Measurements from ENCODE around the gene KNDC1. TPM values are rescaled to one million over a fixed set of nuclear protein-coding genes. Genes with fewer than 3 reads are reported as not detected.

The KNDC1 gene
- total RNA-seq, 3 donors from 2014 or later: 0.05 TPM; not detected in 2

- ATAC-seq (no peak), DNase-seq (no peak)
- Mint-ChIP-seq H3K27me3 (ENCODE audit: low read depth) (peaks cover 5% of the 10 kb centered on the region), H3K36me3 (ENCODE audit: insufficient read depth) (no peaks in the 10 kb centered on the region), H3K9me3 (no peaks in the 10 kb centered on the region), H3K4me1 (ENCODE audit: low read depth) (no peaks in the 10 kb centered on the region), H3K4me3 (no peak overlapping the region)
These were observed 23.0 kb downstream of the KNDC1 start for GRCh38 chr10:133182791-133183645.

DNA sequence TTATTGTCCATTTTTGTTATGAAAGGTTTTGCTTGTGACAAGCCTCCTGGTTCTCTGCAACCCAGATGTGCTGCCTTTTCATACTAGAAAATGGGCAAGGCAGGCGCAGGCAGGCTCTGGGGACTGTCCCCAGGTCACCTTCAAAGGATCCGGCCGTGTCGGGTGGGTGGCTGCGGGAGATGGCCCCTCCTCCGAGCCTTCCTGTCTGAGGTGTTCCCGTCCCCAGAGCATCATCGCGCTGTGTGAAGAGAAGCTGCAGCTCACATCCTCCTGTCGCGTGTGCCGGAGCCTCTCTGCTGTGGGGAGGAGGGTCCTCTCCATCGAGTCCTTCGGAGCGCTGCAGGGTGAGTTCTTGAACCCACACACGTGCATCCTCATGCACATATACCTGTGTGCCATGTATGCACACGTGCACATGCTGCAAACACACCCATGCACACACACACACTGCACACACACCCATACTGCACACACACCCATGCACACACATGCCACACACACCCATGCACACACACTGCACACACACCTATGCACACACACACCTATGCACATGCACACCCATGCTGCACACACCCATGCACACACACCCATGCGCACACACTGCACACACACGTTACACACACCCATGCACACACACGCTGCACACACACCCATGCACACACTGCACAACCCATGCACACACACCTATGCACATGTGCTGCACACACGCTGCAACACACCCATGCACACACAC lies 23.8 kb downstream of the KNDC1 start:
- no peak for ATAC-seq
- Mint-ChIP-seq H3K9me3 (no peaks in the 10 kb centered on the region), H3K4me1 (ENCODE audit: low read depth) (no peaks in the 10 kb centered on the region), H3K36me3 (ENCODE audit: insufficient read depth) (no peaks in the 10 kb centered on the region), H3K27me3 (ENCODE audit: low read depth) (peaks cover 5% of the 10 kb centered on the region), H3K4me3 (no peak overlapping the region)
- no peak for DNase-seq

DNA sequence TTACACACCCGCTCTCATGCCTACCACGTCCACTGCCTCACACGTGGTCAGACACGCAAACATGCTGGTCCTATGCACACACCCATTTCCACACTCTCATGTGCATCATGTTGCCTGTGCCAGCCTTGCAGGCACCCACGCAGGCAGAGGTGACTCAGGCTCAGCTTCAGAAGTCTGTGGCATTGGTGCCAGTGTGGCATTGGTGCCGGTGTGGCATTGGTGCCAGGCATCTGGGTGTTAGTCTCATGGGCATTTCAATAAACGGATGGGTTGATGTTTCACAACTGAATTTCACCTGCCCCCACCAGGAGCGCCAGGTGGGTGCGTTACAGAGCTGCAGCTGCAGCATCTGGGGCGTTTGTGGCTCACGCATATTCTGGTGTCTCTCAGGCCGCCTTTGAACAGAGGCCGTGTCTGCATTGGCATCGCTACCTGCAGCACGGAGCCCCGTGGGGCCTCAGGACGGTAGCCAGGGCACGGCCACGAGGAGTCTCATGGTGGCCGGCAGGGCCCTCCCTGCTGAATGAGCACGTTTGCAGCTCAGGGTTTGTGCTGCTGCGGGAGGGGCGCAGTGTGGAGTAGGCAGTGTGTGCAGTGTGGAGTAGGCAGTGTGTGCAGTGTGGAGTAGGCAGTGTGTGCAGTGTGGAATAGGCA lies 24.7 kb downstream of the KNDC1 start:
- Mint-ChIP-seq H3K4me1 (ENCODE audit: low read depth) (no peaks in the 10 kb centered on the region), H3K4me3 (no peak overlapping the region), H3K36me3 (ENCODE audit: insufficient read depth) (no peaks in the 10 kb centered on the region), H3K9me3 (no peaks in the 10 kb centered on the region), H3K27me3 (ENCODE audit: low read depth) (peaks cover 5% of the 10 kb centered on the region)
- DNase-seq: no peak
- no peak for ATAC-seq

DNA sequence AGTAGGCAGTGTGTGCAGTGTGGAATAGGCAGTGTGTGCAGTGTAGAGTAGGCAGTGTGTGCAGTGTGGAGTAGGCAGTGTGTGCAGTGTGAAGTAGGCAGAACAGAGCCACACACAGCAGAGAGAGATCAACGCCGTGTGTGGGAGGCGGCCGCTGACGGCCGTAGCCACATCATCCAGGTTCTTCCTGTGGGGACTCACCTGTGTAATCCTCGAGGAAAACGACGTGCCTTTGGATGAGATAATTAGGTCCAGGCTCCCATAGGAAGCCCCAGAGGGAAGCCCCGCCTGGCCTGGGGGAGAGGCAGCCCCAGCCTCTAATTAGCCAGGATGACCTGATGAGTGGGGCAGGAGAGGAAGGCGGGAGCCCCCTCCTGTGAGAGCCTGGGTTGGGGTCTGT lies 25.4 kb downstream of the KNDC1 start:
- Mint-ChIP-seq H3K4me1 (ENCODE audit: low read depth) (no peaks in the 10 kb centered on the region), H3K4me3 (no peak overlapping the region), H3K36me3 (ENCODE audit: insufficient read depth) (no peaks in the 10 kb centered on the region), H3K27me3 (ENCODE audit: low read depth) (peaks cover 6% of the 10 kb centered on the region), H3K9me3 (no peaks in the 10 kb centered on the region)
- ATAC-seq: no peak
- no peak for DNase-seq

DNA sequence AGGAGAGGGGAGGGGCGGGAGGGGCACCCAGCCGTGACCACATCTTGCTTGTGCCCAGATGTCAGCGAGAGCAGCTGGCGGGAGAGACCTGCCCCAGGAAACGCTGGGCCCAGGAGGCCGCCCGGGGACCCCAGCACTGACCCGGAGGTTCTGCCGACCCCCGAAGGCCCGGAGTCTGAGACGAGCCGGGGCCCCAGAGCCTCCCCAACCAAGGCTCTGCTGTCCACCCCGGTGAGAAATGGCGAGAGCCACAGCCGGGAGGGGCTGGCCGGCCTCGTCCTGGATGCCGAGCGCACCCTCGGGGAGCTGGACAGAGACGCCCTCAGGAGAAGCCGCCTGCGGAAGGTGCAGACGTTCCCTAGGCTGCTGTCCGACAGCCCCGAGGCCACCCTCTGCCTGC lies 25.9 kb downstream of the KNDC1 start:
- Mint-ChIP-seq H3K27me3 (ENCODE audit: low read depth) (peaks cover 6% of the 10 kb centered on the region), H3K9me3 (no peaks in the 10 kb centered on the region), H3K36me3 (ENCODE audit: insufficient read depth) (no peaks in the 10 kb centered on the region), H3K4me1 (ENCODE audit: low read depth) (no peaks in the 10 kb centered on the region), H3K4me3 (no peak overlapping the region)
- ATAC-seq: no peak
- no peak for DNase-seq

DNA sequence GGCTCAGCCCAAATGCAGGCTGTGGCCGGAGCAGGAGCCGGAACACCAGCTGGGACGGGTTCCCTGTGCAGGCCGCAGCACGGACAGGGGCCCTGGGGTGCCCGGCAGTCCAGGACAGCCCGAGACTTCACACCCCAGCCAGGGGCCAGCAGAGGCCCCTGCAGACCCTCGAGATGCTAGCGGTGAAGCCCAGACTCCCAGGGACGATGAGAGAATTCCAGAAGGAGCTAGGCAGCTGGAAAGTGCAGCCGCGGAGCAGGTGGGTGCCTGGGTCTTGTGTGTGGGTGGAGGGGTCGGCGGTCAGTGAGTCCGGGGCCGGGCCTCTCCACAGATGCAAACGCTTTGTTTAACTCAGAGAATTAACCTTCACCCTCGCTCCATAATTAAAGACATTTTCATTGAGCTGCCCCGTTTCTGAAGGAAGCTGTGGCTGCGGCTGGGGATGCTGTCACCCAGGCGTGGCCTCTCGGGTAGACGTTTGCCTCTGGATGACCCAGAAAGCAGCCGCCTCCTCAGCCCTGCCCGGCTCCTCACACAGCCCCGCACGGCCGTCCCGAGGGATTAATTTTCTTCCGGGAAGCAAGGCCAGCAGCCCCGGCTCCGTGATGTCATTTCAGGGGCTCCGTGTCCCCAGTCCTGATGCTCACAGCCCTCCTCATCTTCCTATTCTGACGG lies 26.5 kb downstream of the KNDC1 start:
- Mint-ChIP-seq H3K4me3 (no peak overlapping the region), H3K9me3 (no peaks in the 10 kb centered on the region), H3K36me3 (ENCODE audit: insufficient read depth) (no peaks in the 10 kb centered on the region), H3K27me3 (ENCODE audit: low read depth) (peaks cover 5% of the 10 kb centered on the region), H3K4me1 (ENCODE audit: low read depth) (no peaks in the 10 kb centered on the region)
- ATAC-seq: no peak
- DNase-seq: no peak

GRCh38 chr10:133187091-133187905 lies 27.3 kb downstream of the KNDC1 start:
- Mint-ChIP-seq H3K27me3 (ENCODE audit: low read depth) (peaks cover 2% of the 10 kb centered on the region), H3K4me3 (no peak overlapping the region), H3K9me3 (no peaks in the 10 kb centered on the region)

GRCh38 chr10:133187906-133188681 lies 28.1 kb downstream of the KNDC1 start:
- H3K4me1 Mint-ChIP-seq (ENCODE audit: low read depth): no peaks in the 10 kb centered on the region
- peaks cover 2% of the 10 kb centered on the region for H3K27me3 Mint-ChIP-seq (ENCODE audit: low read depth)
- no peaks in the 10 kb centered on the region for H3K36me3 Mint-ChIP-seq (ENCODE audit: insufficient read depth)
- H3K4me3 Mint-ChIP-seq: no peak overlapping the region
- ATAC-seq (no peak), DNase-seq (no peak)
- no peaks in the 10 kb centered on the region for H3K9me3 Mint-ChIP-seq

More at GRCh38 chr10:133187091-133187905, 27.3 kb downstream of the KNDC1 start:
- Mint-ChIP-seq H3K4me1 (ENCODE audit: low read depth) (no peaks in the 10 kb centered on the region), H3K36me3 (ENCODE audit: insufficient read depth) (no peaks in the 10 kb centered on the region)
- ATAC-seq (no peak), DNase-seq (no peak)

DNA sequence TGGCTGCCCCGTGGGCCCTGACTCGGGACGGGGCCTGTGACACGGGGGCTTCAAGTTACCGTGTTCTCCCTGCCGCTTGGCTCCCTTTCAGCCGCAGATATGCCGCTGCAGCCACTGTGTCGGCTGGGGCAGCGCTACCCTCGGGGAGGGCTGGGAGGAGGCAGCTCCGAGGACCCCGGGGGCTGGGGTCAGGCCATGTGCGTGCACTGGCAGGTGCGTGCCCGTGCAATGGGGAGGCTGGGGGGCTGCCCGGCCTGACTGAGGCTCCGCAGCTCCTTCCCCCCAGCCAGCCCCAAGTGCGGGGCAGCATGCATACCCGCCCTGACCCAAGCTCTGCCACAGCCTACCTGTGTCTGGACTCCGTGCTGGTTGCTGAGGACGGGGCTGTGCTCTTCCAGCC lies 29.2 kb downstream of the KNDC1 start:
- ATAC-seq (no peak), DNase-seq (no peak)
- H3K4me1 Mint-ChIP-seq (ENCODE audit: low read depth): no peaks in the 10 kb centered on the region
- H3K36me3 Mint-ChIP-seq (ENCODE audit: insufficient read depth): no peaks in the 10 kb centered on the region
- peaks cover 8% of the 10 kb centered on the region for H3K9me3 Mint-ChIP-seq
- H3K4me3 Mint-ChIP-seq: no peak overlapping the region
- peaks cover 2% of the 10 kb centered on the region for H3K27me3 Mint-ChIP-seq (ENCODE audit: low read depth)

- no peak overlapping the region for H3K4me3 Mint-ChIP-seq
- peaks cover 2% of the 10 kb centered on the region for H3K27me3 Mint-ChIP-seq (ENCODE audit: low read depth)
- H3K9me3 Mint-ChIP-seq: peaks cover 8% of the 10 kb centered on the region
- ATAC-seq (no peak), DNase-seq (no peak)
- no peaks in the 10 kb centered on the region for H3K4me1 Mint-ChIP-seq (ENCODE audit: low read depth)
- H3K36me3 Mint-ChIP-seq (ENCODE audit: insufficient read depth): no peaks in the 10 kb centered on the region
These were observed 29.7 kb downstream of the KNDC1 start for GRCh38 chr10:133189726-133190125.

- Mint-ChIP-seq H3K27me3 (ENCODE audit: low read depth) (peaks cover 2% of the 10 kb centered on the region), H3K36me3 (ENCODE audit: insufficient read depth) (no peaks in the 10 kb centered on the region), H3K4me1 (ENCODE audit: low read depth) (no peaks in the 10 kb centered on the region), H3K4me3 (no peak overlapping the region), H3K9me3 (peaks cover 8% of the 10 kb centered on the region)
- DNase-seq (no peak), ATAC-seq (no peak)
These were observed 30.2 kb downstream of the KNDC1 start for GRCh38 chr10:133190225-133190624.

- Mint-ChIP-seq H3K9me3 (peaks cover 8% of the 10 kb centered on the region), H3K4me1 (ENCODE audit: low read depth) (no peaks in the 10 kb centered on the region), H3K4me3 (no peak overlapping the region), H3K27me3 (ENCODE audit: low read depth) (peaks cover 2% of the 10 kb centered on the region), H3K36me3 (ENCODE audit: insufficient read depth) (no peaks in the 10 kb centered on the region)
- ATAC-seq (no peak), DNase-seq (no peak)
These were observed 31.6 kb downstream of the KNDC1 start for GRCh38 chr10:133191651-133192050.

DNA sequence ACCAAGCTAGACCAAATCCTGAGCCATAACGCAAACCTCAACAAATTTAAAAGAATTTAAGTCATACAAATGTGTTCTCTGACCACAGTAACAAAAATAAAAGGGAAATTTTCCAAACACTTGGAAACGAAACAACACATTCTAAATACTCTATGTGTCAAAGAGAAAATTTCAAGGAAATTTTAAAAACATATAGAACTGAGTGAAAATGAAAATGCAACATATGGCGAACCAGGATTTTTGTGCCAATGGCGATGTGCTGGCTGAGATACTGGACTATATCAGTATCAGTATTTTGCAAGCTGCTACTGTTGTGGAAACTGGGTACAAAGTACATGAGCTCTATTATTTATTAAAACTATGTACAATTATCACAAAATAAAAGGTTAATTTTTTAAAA lies 34.1 kb downstream of the KNDC1 start:
- peaks cover 2% of the 10 kb centered on the region for H3K27me3 Mint-ChIP-seq (ENCODE audit: low read depth)
- no peak for ATAC-seq

More for the DNA sequence above, 34.1 kb downstream of the KNDC1 start:
- Mint-ChIP-seq H3K9me3 (peaks cover 8% of the 10 kb centered on the region), H3K4me1 (ENCODE audit: low read depth) (no peaks in the 10 kb centered on the region), H3K4me3 (no peak overlapping the region), H3K36me3 (ENCODE audit: insufficient read depth) (no peaks in the 10 kb centered on the region)
- DNase-seq: no peak

Data from activated T-cell treated with anti-CD3 and anti-CD28 coated beads, Interleukin-2, amount 50 U/mL, for 4 hours (primary cell).